Measurements from ENCODE around the gene BBLN. TPM values are rescaled to one million over a fixed set of nuclear protein-coding genes. Genes with fewer than 3 reads are reported as not detected.

The BBLN gene
- total RNA-seq, 1 donor from 2014 or later: 47.3 TPM

DNA sequence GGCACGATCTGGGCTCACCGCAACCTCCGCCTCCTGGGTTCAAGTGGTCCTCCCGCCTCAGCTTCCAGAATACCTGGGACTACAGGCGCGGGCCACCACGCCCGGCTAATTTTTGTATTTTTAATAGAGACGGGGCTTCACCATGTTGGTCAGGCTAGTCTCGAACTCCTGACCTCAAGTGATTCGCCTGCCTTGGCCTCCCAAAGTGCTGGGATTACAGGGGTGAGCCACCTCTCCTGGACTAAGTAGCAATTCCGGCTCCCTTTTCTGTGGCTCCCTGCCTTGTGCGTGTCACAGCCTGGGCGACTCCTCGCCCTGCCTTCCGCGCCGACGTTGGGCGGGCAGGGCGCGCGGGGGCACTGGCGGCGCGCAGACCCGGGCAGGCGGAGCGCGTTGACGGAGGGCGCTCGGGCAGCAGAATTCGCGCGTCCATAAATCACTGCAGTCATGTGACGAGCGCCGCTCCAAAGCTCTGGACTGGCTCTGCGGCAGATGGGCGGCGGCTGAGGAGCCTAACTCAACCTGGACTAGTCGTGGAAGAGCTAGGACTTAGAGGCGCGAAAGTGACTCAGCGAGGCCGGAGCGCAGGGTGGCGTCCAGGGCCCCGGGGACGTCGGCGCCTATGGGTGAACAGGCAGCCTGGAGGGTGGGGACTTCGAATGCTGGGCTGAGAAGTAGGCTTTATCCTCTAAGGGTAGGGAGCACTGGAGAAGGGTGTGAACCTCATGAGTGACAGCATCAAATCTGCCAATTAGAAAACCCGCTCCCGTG is 32.7 kb downstream of the BBLN start:
- H3K4me3 Mint-ChIP-seq (ENCODE audit: unreplicated experiment): no peak overlapping the region
- peaks cover 3% of the 10 kb centered on the region for H3K36me3 Mint-ChIP-seq (ENCODE audit: low read depth, unreplicated experiment)
- peaks cover 9% of the 10 kb centered on the region for H3K36me3 ChIP-seq (ENCODE audit: insufficient read depth, low read length)
- H3K27me3 Mint-ChIP-seq (ENCODE audit: low read depth, unreplicated experiment): no peaks in the 10 kb centered on the region
- no peak overlapping the region for H3K27ac Mint-ChIP-seq (ENCODE audit: unreplicated experiment)
- FAIRE-seq (no peak), DNase-seq (ENCODE audit: low read depth) (peak; percentile 72)
- H3K9ac ChIP-seq (ENCODE audit: low read length): peak overlapping the region; percentile 23
- H3K4me1 Mint-ChIP-seq (ENCODE audit: low read depth, unreplicated experiment): peaks cover 8% of the 10 kb centered on the region
- H2AFZ ChIP-seq (ENCODE audit: low read depth, low read length): peak overlapping the region; percentile 62
- peaks cover 11% of the 10 kb centered on the region for H4K20me1 ChIP-seq (ENCODE audit: insufficient read depth, low read length)
- no peaks in the 10 kb centered on the region for H3K9me3 ChIP-seq (ENCODE audit: insufficient read depth, low read depth, low read length)
- peak overlapping the region; percentile 34 for H3K4me3 ChIP-seq (ENCODE audit: insufficient read depth, low read depth, low read length)
- no peak overlapping the region for H3K27ac ChIP-seq (ENCODE audit: low read depth, low read length)
- H3K27me3 ChIP-seq (ENCODE audit: insufficient read depth, low read length): no peaks in the 10 kb centered on the region
- no peaks in the 10 kb centered on the region for H3K9me3 Mint-ChIP-seq (ENCODE audit: unreplicated experiment)
- H3K4me2 ChIP-seq (ENCODE audit: low read length): peak overlapping the region; percentile 97
- H3K4me1 ChIP-seq (ENCODE audit: insufficient read depth, low read length): peaks cover 12% of the 10 kb centered on the region
- TF ChIP-seq, protein P1, sequence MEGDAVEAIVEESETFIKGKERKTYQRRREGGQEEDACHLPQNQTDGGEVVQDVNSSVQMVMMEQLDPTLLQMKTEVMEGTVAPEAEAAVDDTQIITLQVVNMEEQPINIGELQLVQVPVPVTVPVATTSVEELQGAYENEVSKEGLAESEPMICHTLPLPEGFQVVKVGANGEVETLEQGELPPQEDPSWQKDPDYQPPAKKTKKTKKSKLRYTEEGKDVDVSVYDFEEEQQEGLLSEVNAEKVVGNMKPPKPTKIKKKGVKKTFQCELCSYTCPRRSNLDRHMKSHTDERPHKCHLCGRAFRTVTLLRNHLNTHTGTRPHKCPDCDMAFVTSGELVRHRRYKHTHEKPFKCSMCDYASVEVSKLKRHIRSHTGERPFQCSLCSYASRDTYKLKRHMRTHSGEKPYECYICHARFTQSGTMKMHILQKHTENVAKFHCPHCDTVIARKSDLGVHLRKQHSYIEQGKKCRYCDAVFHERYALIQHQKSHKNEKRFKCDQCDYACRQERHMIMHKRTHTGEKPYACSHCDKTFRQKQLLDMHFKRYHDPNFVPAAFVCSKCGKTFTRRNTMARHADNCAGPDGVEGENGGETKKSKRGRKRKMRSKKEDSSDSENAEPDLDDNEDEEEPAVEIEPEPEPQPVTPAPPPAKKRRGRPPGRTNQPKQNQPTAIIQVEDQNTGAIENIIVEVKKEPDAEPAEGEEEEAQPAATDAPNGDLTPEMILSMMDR (IDR thresholded peaks at IDR 0.05; ENCODE audit: insufficient read depth, low read depth, low read length): no peak
- no peak for TF ChIP-seq EZH2 (IDR thresholded peaks at IDR 0.05; ENCODE audit: insufficient read depth, low read length)
- H3K79me2 ChIP-seq (ENCODE audit: insufficient read depth, low read length): peaks cover 26% of the 10 kb centered on the region

DNA sequence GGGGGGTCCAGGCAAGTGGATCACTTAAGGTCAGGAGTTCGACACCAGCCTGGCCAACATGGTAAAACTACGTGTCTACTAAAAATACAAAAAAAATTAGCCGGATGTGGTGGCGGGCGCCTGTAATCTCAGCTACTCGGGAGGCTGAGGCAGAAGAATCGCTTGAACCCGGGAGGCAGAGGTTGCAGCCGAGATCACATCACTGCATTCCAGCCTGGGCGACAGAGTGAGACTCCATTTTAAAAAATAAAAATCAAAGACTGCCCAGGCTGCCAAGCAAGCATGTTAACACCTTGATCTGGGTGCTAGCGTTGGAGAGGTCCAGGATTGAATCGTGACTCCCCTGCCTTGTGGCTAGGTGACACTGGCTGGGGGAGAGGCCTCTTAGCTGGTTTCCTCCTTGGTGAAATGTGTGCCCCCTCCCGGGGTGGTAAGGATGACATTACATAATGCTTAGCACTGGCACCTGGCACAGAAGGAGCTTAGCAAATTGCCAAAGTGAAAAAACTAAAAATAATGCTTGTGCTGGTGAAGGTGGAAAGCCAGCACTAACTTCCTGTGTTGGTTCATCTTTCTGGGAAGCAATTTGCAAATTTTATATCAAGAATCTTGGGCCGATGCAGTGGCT is 33.5 kb downstream of the BBLN start:
- H3K79me2 ChIP-seq (ENCODE audit: insufficient read depth, low read length): peaks cover 20% of the 10 kb centered on the region
- no peak overlapping the region for H3K4me3 ChIP-seq (ENCODE audit: insufficient read depth, low read depth, low read length)
- no peak for FAIRE-seq
- no peaks in the 10 kb centered on the region for H3K27me3 ChIP-seq (ENCODE audit: insufficient read depth, low read length)
- no peaks in the 10 kb centered on the region for H3K9me3 Mint-ChIP-seq (ENCODE audit: unreplicated experiment)
- H3K4me1 Mint-ChIP-seq (ENCODE audit: low read depth, unreplicated experiment): peaks cover 5% of the 10 kb centered on the region
- peaks cover 5% of the 10 kb centered on the region for H3K36me3 Mint-ChIP-seq (ENCODE audit: low read depth, unreplicated experiment)
- no peak overlapping the region for H3K27ac ChIP-seq (ENCODE audit: low read depth, low read length)
- H3K36me3 ChIP-seq (ENCODE audit: insufficient read depth, low read length): peaks cover 9% of the 10 kb centered on the region
- no peaks in the 10 kb centered on the region for H3K9me3 ChIP-seq (ENCODE audit: insufficient read depth, low read depth, low read length)
- H4K20me1 ChIP-seq (ENCODE audit: insufficient read depth, low read length): peaks cover 6% of the 10 kb centered on the region
- H3K9ac ChIP-seq (ENCODE audit: low read length): no peak overlapping the region
- H2AFZ ChIP-seq (ENCODE audit: low read depth, low read length): no peak overlapping the region
- H3K4me1 ChIP-seq (ENCODE audit: insufficient read depth, low read length): peaks cover 12% of the 10 kb centered on the region
- H3K4me3 Mint-ChIP-seq (ENCODE audit: unreplicated experiment): no peak overlapping the region
- DNase-seq (ENCODE audit: low read depth): no peak
- TF ChIP-seq, protein P1 (IDR thresholded peaks at IDR 0.05; ENCODE audit: insufficient read depth, low read depth, low read length): no peak
- TF ChIP-seq EZH2 (IDR thresholded peaks at IDR 0.05; ENCODE audit: insufficient read depth, low read length): no peak
- H3K27me3 Mint-ChIP-seq (ENCODE audit: low read depth, unreplicated experiment): no peaks in the 10 kb centered on the region
- H3K27ac Mint-ChIP-seq (ENCODE audit: unreplicated experiment): no peak overlapping the region
- peak overlapping the region; percentile 97 for H3K4me2 ChIP-seq (ENCODE audit: low read length)

All from astrocyte (in vitro differentiated cells and primary cell).